Fibroblast of skin of back (primary cell): ENCODE measurements around the gene TADA3.

Experiments used
- DNase-seq: peaks from one replicate; pipeline ENCODE4 v3.0.0-alpha.2; 2013

TADA3 gene

DNA sequence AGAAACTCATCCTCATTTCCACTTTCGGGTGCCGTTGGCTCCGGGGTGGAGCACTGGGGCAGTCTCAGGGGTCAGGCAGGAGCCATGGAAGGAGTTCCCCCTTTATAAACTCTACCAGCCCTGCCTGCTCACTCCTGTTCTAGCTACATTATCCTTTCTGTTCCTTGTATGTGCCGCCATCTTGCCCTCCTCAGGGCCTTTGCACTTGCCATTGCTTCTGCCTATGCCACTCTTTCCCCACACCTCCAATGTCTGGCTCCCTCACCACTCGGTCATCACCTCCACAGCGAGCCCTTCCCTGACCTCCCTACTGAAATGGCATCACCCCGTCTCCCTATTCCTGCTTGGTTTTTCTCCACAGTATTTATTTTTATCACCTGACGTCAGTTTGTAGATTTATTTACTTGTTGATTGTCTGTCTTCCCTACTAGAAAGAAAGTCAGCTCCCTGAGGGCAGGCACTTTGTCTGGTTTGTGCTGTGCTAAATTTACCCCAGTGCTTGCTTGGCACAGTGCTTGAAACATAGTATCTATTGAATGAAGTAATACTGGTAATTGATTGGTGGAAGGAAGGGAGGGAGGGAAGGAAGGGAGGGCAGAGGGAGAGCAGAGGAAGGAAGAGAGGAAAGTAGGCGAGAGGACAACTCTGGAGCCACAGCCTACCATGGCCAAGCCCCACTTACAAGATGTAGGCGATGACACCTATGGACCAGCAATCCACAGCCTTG is 31.3 kb downstream of the TADA3 start:
- no peak for DNase-seq

DNA sequence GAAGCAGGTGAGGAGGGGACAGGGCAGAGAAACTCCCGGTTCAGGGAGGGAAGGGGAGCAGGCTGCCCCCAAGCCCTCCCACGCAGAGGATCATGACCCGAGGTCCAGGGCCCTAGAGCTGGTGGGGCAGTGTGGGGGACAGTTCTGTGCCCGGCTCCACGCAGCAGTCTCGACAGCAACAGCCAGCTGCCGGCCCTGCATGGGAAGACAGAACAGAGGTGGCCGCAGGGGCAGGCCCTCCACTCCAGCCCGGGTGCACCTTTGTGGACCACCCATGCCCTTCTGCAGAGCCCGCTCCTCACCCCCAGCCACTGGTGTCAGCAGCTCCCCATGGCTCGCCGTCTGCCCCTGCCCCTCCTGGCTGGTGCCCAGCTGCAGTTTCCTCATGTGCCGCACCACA is 34.8 kb downstream of the TADA3 start:
- DNase-seq = no peak

DNA sequence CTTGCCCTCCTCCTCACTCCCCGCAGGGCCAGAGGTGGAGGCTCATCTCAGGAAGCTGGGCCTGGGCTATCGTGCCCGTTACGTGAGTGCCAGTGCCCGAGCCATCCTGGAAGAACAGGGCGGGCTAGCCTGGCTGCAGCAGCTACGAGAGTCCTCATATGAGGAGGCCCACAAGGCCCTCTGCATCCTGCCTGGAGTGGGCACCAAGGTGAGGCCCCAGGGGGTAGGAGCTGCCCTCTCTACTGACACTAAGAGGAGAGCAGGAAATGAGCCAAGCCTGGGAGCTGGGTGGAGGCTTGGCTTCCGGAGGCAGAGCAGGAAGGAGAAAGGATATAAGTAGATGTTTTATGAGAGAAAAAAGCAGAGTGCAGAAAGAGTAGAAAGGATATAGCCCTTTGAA is 37.6 kb downstream of the TADA3 start:
- no peak for DNase-seq

DNA sequence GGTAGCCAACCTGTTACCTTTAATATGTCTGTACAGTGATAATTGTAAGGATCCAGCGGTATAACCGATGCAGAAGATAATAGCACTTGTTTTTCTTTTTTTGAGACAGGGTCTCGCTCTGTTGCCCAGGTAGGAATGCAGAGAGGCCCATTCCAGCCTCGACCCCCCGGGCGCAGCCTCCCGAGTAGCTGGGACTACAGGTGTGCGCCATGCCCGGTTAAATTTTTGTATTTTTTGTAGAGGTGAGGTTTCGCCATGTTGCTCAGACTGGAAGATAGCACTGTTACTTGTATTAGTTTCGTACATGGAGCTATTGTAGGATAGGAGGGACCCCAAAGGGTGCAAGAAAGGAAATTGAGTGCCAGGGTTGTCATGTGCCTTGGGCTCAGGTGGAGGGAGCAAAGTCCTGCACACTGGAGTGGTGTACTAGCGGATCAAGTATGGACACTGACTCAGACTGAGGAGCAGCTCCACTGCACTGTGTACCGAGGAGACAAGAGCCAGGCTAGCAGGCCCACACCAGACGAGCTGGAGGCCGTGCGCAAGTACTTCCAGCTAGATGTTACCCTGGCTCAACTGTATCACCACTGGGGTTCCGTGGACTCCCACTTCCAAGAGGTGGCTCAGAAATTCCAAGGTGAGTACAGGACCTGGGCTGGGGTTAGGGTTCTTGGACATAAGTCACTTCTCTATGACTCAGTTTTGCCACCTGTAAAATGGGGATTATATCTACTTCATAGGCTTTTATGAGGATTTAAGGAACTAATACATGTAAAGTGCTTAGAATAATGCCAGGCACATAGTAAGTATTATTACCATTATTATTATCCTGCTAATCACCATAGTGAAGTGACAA is 41.5 kb downstream of the TADA3 start:
- DNase-seq = no peak

DNA sequence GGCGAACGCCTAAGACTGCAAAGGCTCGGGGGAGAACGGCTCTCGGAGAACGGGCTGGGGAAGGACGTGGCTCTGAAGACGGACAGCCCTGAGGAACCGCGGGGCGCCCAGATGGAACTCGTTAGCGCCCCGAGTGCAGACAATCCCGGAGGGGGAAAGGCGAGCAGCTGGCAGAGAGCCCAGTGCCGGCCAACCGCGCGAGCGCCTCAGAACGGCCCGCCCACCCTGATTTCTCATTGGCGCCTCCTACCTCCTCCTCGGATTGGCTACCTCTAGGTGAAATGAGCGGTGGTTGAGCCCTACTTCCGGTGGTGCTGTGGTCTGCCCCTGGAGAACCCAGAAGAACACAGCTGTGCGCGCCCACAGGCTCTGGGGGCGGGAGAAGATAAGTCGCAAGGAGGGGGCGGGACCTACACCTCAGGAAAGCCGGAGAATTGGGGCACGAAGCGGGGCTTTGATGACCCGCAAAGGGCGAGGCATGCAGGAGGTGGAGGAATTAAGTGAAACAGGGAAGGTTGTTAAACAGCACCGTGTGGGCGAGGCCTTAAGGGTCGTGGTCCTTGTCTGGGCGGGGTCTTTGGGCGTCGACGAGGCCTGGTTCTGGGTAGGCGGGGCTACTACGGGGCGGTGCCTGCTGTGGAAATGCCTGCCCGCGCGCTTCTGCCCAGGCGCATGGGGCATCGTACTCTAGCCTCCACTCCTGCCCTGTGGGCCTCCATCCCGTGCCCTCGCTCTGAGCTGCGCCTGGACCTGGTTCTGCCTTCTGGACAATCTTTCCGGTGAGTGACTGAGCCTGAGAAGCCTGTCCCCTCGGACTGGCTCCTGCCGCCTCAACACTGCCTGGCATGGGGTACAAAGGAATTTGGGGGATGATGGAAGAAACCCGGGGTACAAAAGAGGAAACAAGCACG is 42.4 kb downstream of the TADA3 start, which contains the start of gene OGG1:
OGG1 (plus strand) TSS at position 308 of the 911 bp plus-strand sequence; CDS start at position 643, 335 bp downstream.
- DNase-seq = peak; percentile 99

DNA sequence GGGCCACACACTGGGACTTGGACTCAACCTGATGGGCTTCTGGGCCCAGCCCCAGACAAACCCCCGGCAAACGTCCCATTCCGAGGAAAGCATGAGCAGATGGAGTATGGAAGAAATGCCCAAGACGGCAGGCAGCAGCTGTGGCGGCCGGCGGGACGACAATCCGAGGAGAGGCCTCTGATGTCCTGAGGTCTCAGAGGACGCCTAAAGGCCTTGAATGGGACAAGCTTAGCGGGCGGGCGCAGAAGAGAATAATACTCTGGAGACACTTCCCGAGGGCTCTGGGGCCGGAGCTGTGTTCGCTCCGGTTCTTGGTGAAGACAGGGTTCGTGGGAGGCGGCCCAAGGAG is 43.0 kb downstream of the TADA3 start:
- no peak for DNase-seq

DNA sequence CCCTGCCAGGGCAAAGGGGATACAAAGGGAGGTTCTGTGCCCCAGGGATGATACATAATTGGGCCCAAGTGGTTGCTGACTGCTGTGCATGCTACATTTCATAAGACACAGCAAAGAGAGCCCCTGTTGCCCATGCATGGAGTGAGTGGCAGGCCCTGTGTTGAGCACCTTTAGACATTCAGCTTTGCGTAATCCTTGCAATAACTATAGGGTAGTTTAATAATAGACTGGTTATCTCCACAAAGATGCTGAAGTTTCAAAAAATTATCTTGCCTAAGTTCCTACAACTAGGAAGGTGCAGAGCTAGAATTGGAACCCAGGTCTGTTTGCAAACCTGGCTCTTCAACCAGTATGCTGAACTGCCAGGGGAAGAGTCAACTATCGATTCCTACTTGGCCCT is 44.2 kb downstream of the TADA3 start:
- no peak for DNase-seq

DNA sequence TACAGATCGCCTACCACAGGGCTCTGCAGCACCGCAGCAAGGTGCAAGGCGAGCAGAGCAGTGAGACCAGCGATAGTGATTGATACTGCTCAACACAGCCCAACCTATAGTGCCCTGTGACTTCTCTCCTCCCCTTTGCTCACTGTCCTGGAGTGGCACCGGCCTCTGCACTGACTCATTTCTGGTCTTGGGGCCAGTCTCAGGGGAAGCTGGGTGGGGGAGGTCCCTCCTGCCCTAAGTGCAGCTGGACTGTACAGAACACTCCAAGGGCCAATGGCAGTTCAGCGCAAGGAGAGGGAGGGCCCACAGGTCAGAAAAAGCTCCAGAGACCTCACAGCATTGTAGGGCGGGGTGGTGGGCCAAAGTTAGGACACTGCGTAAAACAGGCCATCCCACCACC is 45.0 kb downstream of the TADA3 start:
- DNase-seq = no peak

DNA sequence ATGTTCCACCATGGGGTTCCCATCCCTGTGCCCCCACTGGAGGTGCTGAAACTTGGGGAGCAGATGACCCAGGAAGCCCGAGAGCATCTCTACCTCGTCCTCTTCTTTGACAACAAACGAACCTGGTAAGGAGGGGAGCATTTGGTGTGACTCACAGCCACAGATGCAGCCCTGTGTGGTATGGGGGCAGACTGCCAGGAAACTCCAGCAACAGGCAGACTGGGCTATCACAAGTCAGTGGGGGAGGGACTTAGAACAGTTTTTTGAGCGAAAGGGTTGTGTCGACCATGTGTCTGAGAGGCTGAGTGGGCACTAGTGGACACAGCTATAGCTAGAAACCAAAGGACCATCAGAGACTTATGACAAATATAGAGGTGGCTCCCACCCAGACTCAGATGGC is 45.9 kb downstream of the TADA3 start:
- DNase-seq = peak; percentile 44

DNA sequence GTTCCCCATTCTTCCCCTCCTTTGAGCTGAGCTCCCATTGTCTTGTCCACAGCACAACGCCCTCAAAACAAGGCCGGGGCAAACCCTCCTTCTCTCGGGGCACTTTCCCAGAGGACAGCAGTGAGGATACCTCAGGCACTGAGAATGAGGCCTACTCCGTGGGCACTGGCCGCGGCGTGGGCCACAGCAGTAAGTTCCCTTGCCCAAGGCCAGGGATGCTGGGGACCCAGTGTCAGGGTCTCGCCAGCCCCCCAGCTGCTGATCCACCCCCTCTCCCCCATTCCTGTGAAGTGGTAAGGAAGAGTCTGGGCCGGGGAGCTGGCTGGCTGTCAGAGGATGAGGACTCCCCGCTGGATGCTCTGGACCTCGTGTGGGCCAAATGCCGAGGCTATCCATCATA is 46.8 kb downstream of the TADA3 start:
- DNase-seq = no peak

DNA sequence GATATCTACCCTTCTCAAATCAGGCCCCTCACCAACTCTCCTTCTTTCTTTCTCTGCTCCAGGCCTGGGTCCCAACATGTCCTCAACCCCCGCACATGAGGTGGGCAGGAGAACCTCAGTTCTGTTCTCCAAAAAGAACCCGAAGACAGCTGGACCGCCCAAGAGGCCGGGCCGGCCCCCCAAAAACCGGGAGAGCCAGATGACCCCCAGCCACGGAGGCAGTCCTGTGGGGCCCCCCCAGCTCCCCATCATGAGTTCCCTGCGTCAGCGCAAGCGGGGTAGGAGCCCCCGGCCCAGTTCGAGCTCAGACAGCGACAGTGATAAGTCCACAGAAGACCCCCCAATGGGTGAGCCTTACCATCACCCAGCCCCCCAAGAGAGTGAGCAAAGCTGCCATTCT is 48.1 kb downstream of the TADA3 start:
- no peak for DNase-seq

DNA sequence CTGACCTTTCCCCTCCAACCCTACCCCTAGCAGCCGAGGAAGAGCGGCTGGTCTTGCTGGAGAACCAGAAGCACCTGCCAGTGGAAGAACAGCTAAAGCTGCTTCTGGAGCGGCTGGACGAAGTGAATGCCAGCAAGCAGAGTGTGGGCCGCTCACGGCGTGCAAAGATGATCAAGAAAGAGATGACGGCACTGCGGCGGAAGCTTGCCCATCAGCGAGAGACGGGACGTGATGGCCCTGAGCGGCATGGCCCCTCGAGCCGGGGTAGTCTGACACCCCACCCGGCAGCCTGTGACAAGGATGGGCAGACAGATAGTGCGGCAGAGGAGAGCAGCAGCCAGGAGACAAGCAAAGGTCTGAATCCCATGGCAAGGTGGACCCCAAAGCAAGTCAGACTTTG is 48.7 kb downstream of the TADA3 start:
- DNase-seq = no peak

DNA sequence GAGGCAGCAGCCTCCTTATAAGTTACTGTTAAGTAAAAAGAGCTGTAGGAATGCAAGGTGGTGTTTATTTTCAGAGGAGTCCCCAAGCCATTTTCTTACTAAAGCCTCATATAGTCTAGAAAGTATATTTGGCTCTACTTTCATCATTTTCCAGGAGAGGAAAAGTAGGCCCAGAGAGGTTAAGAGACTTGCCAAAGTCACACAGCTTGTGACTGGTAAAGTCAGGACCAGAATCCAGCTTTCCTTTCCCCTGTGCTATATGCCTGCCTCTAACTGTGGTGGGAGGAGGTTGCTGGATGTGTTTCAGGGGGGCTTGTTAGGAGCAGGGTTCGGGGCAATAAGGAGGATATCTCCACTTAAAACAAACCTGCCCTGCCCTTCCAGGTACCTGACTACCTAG is 49.7 kb downstream of the TADA3 start:
- DNase-seq = no peak

DNA sequence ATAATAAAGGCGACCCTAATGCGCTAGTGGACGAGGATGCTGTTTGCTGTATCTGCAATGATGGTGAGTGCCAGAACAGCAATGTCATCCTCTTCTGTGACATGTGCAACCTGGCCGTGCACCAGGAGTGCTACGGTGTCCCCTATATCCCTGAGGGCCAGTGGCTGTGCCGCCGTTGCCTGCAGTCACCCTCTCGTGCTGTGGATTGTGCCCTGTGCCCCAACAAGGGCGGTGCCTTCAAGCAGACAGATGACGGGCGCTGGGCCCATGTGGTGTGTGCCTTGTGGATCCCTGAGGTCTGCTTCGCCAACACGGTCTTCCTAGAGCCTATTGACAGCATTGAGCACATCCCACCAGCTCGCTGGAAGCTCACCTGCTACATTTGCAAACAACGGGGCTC is 53.1 kb downstream of the TADA3 start:
- DNase-seq = no peak

DNA sequence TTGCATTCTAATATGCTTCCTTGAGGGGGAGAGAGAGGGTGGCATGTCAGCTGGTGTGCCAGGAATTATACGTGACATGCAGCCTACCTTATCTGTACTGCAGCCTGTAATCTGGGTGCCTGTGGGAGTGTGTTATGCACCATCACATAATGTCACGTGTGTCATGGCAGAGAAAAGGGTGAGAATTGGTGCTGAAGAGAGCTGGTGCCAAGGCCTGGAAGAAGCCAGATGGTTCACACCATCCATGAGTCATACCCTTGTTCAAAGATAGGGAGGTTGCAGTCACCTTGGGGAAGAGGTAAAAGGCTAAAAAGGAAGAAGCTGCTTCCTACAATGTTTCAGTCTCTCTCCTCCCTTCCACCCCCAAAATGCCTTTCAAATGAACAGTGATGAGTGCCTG is 55.4 kb downstream of the TADA3 start:
- no peak for DNase-seq

DNA sequence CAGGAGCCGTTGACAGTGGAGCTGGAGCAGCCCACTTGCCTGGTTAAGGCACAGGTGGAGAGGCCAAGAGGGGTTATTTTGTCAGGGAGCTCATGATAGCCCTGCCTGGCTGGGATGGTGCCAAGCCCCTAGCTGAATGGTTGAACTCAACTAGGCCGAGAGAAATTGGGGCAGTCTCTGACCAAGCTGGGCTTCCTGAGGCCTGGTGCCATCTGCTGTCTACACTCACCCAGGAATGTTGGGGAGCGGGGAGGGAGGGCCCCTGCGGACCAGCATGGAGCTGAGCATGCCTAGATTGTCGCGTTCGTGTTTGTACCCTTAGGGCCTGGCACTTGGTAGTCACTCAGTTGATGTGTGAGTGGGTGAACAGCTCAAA is 59.5 kb downstream of the TADA3 start:
- no peak for DNase-seq

DNA sequence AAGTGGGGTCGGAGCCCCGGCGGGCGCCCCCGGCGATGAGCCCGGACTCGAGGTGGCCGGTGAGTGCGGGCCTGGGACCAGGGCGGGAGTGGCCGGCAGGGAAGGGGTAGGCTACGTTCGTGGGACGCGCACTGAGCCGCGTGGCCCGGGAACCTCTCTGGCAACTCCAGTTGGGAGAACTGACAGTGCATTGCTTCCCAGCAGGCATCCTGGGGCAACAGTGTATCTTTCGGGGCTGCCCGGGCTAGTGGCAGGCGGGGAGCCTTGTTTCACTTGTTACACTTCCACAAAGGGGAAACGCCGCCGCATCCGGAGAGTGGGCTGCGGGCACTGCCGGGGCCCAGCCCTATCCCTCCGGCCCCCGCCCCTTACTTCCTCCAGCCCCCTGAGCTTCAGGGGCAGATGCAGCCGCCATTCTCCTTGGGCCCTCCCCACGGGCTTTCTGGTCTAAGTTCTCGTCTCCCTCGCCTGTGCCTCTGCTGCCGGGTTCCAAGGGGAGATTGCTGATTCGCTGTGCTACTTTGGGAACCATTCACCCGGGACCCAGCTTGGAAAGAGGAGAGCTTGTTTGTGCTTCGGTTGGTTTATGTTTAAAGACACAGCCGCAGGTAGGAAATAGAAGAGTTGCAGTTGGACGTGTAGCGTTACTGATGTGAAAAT is 60.1 kb downstream of the TADA3 start:
- DNase-seq = no peak

DNA sequence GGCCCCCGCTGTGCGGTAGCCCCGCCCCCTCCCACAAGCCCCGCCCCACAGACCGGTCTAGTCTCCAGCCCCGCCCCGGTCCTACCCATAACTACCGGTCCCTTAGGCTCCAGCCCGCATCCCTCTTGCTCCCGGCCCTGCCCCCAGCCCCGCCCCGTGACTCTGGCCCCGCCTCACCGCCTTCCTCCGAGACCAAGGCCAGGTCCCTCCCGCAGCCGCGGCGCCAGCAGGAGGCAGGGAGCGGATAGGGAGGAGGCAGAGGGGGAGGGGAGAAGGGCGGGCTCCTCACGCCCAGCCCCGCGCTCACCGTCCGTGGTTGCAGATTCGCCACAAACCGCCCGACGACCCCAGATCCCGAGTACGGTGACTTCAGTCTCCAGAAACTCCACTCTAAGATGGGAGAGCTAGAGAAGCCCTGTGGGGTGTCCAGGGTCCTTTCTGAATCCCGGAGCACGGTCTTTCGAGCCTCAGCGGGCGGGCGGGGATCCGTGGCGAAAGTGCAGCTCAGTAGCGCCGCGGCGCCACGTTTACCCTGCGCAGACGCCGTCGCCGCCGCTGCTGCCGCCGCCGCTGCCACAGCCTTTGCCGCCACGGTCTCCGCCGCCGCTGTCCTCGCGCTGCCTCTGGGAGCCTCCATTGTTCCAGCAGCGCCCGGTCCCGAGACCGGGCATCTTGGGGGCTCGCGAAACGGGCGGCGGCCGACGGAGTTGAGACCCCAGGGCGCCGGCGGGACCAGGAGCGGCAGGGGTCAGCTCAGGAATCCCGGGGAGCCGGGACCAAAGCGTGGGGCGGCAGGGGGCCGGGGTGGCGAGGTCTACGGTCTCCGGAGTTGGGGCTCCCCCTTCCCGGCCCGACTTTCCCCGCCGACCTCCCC is 60.8 kb downstream of the TADA3 start, which contains the start of gene BRPF1:
BRPF1 (plus strand) TSS at position 530 of the 874 bp plus-strand sequence. CDS start 2,406 bp downstream, outside the sequence.
- DNase-seq = peak; percentile 99

DNA sequence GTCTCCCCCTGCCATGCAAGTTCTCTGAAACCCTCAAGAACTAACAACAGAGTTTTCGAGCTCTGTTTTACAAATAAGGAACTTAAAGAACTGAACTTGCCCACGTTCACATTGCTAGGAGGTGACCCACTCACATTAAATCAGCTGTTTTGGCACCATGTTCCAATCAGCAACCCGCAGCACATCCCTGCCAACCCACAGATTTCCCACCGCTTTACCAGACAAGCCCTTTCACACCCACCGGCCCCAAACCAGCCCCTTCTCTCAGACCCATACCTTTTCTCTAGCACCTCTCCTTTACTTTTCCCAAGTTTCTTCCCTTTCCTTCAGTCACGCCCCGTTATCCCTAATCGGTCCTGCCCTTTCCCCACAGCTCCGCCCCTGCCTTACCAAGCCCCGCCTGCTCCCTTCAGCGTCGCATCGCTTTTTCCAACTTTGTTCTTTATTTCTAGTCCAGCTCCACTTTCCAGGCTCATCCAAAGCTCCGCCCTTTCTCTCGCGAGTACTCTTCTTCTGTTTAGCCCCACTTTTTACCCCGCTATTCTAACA is 61.5 kb downstream of the TADA3 start:
- DNase-seq = peak; percentile 27
